ENCODE data around the gene ANKRD7.
A peak's percentile ranks its signal among the peaks of the same experiment; 100 is the strongest.

The ANKRD7 gene

GRCh38 chr7:118186501-118186900, 38.0 kb upstream of the ANKRD7 start:
- Histone ChIP-seq H3K9me3 (replicated peaks in 1 of 11) (no peaks in the 10 kb centered on the region), H3K4me2 (peak overlapping the region in 10 of 11 experiments; percentile 39 to 97 (median 84); a peak in 19 of 22 replicates), H4K20me1 (peaks cover 8 to 48% (median 24%) of the 10 kb centered on the region in 11 experiments; a peak in 15 of 22 replicates), H3K9ac (peak overlapping the region in 1 of 11 experiments; percentile 23; a peak in 1 of 22 replicates), H3K27me3 (no peaks in the 10 kb centered on the region), H3K4me1 (peaks cover 18 to 39% (median 28%) of the 10 kb centered on the region in 10 experiments), H3K4me3 (peak overlapping the region in 2 of 10 experiments; percentile 70 to 82; a peak in 4 of 20 replicates), H3K27ac (no peak overlapping the region), H3K36me3 (peaks cover 46 to 64% (median 51%) of the 10 kb centered on the region in 11 experiments)
- no peak for TF ChIP-seq Cebpa-rat (IDR thresholded peaks at IDR 0.05)

DNA sequence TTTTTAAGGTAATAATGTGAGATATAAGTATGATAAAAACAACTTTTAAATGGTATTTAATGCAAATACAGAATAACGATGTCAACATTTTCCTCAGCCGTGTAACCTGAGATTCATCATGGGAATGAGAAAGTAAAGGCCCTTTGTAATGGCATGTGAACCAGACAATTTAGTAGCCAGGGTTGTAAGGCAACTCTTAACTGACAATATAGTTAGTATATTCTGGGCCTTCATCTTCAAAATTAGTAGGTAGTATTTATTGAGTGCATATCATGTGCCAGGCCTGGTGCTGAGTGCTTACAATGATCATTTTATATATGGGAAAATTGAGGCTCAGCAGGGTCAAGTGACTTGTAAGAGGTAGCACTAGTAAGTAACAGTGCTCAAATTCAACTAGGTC, 29.9 kb upstream of the ANKRD7 start:
- no peaks in the 10 kb centered on the region for H3K4me1 ChIP-seq
- H3K27ac ChIP-seq: no peak overlapping the region

DNA sequence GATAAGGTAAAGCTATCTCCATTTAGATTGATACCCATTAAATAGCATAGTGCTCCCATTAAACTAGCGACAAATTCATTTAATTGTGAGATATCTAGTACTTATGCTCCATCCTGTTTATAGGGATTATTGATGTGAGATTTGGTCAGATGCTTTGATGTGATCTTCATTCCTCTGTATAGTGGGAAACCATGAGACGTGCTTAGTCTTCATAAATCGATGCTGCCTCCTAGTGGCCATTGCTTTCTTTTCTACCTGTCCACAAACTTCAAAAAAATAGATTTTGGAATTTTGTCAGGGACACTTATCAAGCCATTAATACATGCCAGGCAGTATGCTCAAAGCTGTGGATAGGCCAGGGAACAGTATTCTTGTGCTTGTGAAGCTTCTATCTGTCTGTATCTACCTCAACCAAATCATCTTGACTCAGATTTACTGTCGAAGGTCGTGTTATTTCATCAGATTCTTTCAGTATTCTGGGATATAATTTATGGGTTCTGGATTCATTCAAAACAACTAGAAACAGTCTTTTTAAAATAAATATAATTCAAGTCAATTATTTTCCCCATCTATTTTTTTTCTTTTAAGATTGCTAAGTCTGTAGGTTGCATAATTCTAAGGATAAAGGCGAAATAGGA, 28.5 kb upstream of the ANKRD7 start:
- Histone ChIP-seq H3K4me3 (no peak overlapping the region), H3K36me3 (peaks cover 12 to 42% (median 29%) of the 10 kb centered on the region in 11 experiments; a peak in 20 of 22 replicates), H3K4me1 (no peaks in the 10 kb centered on the region), H3K4me2 (no peak overlapping the region), H3K9me3 (replicated peaks in 1 of 11) (no peaks in the 10 kb centered on the region), H3K27ac (no peak overlapping the region), H3K9ac (no peak overlapping the region), H3K27me3 (no peaks in the 10 kb centered on the region), H4K20me1 (peaks cover 0 to 19% (median 6%) of the 10 kb centered on the region in 11 experiments; a peak in 7 of 22 replicates)
- no peak for TF ChIP-seq Cebpa-rat (IDR thresholded peaks at IDR 0.05)

More for the DNA sequence above, 29.9 kb upstream of the ANKRD7 start:
- Histone ChIP-seq H3K4me2 (no peak overlapping the region), H3K36me3 (peaks cover 24 to 56% (median 43%) of the 10 kb centered on the region in 11 experiments), H4K20me1 (peaks cover 0 to 22% (median 7%) of the 10 kb centered on the region in 11 experiments; a peak in 10 of 22 replicates), H3K27me3 (no peaks in the 10 kb centered on the region), H3K4me3 (no peak overlapping the region), H3K9ac (no peak overlapping the region), H3K9me3 (replicated peaks in 1 of 11) (no peaks in the 10 kb centered on the region)
- TF ChIP-seq Cebpa-rat (IDR thresholded peaks at IDR 0.05): no peak

DNA sequence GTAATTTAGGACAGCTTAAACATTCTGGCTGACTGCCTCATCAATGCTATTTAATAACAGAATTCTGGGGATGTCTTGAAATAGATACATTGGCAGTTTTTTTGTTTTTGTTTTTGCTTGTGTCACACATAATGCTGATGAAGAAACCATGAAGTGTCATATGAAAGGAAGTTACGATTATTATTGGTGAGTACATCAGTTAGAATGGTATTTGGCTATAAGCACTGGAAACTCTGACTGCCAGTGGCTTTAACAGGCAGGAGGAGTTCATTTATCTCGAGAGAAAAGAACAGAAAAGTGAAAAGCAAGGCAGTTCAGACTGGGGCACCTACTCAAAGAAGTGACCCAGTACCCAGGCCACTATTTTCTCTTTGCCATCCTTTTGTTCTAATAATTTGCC, 22.4 kb upstream of the ANKRD7 start:
- H4K20me1 ChIP-seq: no peaks in the 10 kb centered on the region

DNA sequence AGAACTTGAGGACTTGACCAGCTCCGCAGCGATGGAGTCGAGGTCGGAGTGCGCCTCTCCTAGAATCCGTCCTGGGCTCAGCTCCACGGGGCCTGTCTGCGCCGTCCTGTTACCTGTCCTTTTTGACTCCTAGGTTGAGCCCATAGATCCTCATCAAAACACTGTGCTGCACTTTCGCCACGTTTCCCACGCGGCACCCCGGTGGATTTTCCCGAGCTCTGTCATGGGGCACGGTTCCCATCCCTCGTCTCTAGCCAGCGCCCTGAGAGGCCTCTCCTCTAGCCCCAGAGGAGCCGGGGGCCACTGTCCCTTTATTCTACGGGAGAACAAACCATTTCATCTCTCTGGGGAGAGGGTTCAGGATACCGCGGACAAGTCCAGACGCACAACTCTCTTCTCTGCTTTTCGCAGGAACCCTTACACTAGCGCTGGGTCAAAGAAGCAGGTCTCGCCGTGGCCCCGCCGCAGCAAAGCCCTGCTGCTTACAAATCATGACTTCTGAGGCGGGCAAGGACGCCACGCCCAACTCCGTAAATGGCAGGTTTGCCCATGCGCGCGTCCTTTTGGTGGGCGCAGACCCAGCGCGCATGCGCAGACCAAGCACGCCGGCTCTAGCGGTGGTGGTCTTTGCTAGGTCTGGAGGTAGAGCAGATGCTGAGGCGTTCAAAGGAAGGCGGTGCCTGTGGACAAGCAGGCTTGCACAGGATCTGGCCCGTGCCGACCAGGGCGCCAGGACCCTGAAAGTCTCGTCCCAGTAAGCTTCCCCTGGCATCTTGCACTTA, 10.3 kb upstream of the ANKRD7 start:
- Histone ChIP-seq H3K4me3 (peak overlapping the region; percentile 48 to 70 (median 58)), H3K4me1 (peaks cover 0 to 4% (median 0%) of the 10 kb centered on the region in 10 experiments; a peak in 2 of 20 replicates), H3K27ac (peak overlapping the region in 9 of 11 experiments; percentile 10 to 44 (median 31); a peak in 7 of 22 replicates), H3K27me3 (no peaks in the 10 kb centered on the region), H3K9ac (peak overlapping the region; percentile 33 to 74 (median 65)), H3K4me2 (peak overlapping the region; percentile 70 to 88 (median 81)), H3K36me3 (no peaks in the 10 kb centered on the region), H4K20me1 (no peaks in the 10 kb centered on the region), H3K9me3 (replicated peaks in 1 of 11) (peaks cover 0 to 5% (median 0%) of the 10 kb centered on the region in 11 experiments; a peak in 2 of 22 replicates)
- TF ChIP-seq Cebpa-rat (IDR thresholded peaks at IDR 0.05): no peak

More for the DNA sequence above, 22.4 kb upstream of the ANKRD7 start:
- H3K4me3 ChIP-seq: no peak overlapping the region
- no peaks in the 10 kb centered on the region for H3K27me3 ChIP-seq
- no peak overlapping the region for H3K4me2 ChIP-seq
- peaks cover 0 to 7% (median 0%) of the 10 kb centered on the region in 11 experiments; a peak in 6 of 22 replicates for H3K36me3 ChIP-seq
- no peak overlapping the region for H3K27ac ChIP-seq
- TF ChIP-seq Cebpa-rat (IDR thresholded peaks at IDR 0.05): no peak
- H3K4me1 ChIP-seq: peaks cover 0 to 6% (median 0%) of the 10 kb centered on the region in 10 experiments; a peak in 1 of 20 replicates
- no peak overlapping the region for H3K9ac ChIP-seq
- H3K9me3 ChIP-seq (replicated peaks in 1 of 11): no peaks in the 10 kb centered on the region

- TF ChIP-seq Cebpa-rat (IDR thresholded peaks at IDR 0.05): no peak
- H3K4me2 ChIP-seq: peak overlapping the region; percentile 70 to 88 (median 81)
Observed at GRCh38 chr7:118214833-118215182, 9.7 kb upstream of the ANKRD7 start.

GRCh38 chr7:118217210-118217619, 7.3 kb upstream of the ANKRD7 start:
- no peak for TF ChIP-seq Cebpa-rat (IDR thresholded peaks at IDR 0.05)
- Histone ChIP-seq H3K9ac (no peak overlapping the region), H3K9me3 (replicated peaks in 1 of 11) (peaks cover 0 to 5% (median 0%) of the 10 kb centered on the region in 11 experiments; a peak in 2 of 22 replicates), H3K27ac (no peak overlapping the region), H3K27me3 (no peaks in the 10 kb centered on the region), H3K4me1 (peaks cover 0 to 4% (median 0%) of the 10 kb centered on the region in 10 experiments; a peak in 2 of 20 replicates), H4K20me1 (no peaks in the 10 kb centered on the region), H3K4me3 (no peak overlapping the region), H3K36me3 (no peaks in the 10 kb centered on the region), H3K4me2 (no peak overlapping the region)

More at GRCh38 chr7:118214833-118215182, 9.7 kb upstream of the ANKRD7 start:
- no peaks in the 10 kb centered on the region for H3K27me3 ChIP-seq
- peak overlapping the region in 5 of 11 experiments; percentile 10 to 44 (median 31); a peak in 2 of 22 replicates for H3K27ac ChIP-seq
- peak overlapping the region; percentile 33 to 74 (median 65); a peak in 21 of 22 replicates for H3K9ac ChIP-seq
- H4K20me1 ChIP-seq: no peaks in the 10 kb centered on the region
- H3K4me1 ChIP-seq: peaks cover 0 to 4% (median 0%) of the 10 kb centered on the region in 10 experiments; a peak in 2 of 20 replicates
- no peaks in the 10 kb centered on the region for H3K36me3 ChIP-seq
- peak overlapping the region; percentile 48 to 70 (median 58) for H3K4me3 ChIP-seq
- peaks cover 0 to 5% (median 0%) of the 10 kb centered on the region in 11 experiments; a peak in 2 of 22 replicates for H3K9me3 ChIP-seq (replicated peaks in 1 of 11)

DNA sequence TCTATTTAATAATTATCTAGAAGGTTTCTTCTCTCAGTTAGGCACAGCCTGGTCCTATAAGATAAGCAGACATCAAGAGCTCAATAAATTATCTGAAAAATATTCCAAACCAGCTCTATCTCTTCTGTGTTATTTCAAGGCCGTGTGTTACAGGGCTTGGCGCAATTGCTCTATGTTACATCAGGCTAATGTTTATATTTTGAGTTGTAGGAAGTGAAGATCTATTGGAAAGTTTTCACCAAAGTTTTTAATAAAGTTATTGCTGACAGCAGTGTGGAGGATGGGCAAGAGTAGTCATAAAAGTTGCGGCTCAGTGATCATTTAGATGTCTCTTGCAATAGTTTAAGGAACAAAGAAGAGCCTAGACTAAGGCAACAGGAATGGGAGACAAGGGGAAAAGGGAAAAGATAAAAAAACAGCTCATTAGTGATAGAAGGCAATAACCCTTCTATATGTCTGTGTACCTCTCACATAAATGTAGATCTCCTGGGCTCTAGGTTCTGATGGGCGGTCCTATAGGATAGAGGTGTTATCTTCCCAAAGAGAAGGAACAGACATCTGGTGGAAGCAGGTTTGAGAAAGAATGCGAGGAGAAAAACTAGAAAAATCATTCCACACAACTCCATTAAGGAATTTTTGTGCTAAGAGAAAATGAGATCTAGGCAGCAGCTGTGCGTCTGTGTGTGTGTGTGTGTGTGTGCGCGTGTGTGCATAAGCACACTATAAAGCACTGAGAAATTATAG, 5.9 kb upstream of the ANKRD7 start:
- TF ChIP-seq Cebpa-rat (IDR thresholded peaks at IDR 0.05): no peak
- no peak overlapping the region for H3K4me2 ChIP-seq
- no peaks in the 10 kb centered on the region for H3K36me3 ChIP-seq
- no peaks in the 10 kb centered on the region for H3K27me3 ChIP-seq
- H4K20me1 ChIP-seq: no peaks in the 10 kb centered on the region
- no peak overlapping the region for H3K9ac ChIP-seq
- peaks cover 0 to 5% (median 0%) of the 10 kb centered on the region in 11 experiments; a peak in 2 of 22 replicates for H3K9me3 ChIP-seq (replicated peaks in 1 of 11)
- no peak overlapping the region for H3K27ac ChIP-seq
- H3K4me3 ChIP-seq: no peak overlapping the region
- H3K4me1 ChIP-seq: peaks cover 0 to 4% (median 0%) of the 10 kb centered on the region in 10 experiments; a peak in 2 of 20 replicates
